GM19328 (cell line): ENCODE measurements around the gene RGS21.
"Not testable (repeated sequence)": the region's sequence is repeated elsewhere in the genome, so short reads cannot be mapped to it uniquely, and the experiment has no call there.

Source experiments
- ATAC-seq: cut with Tn5 transposase; IDR thresholded peaks from one replicate; pipeline ENCODE4 v1.9.1; 2021; ENCODE audit warnings: mild to moderate bottlenecking, moderate library complexity; ENCODE audit not compliant: unreplicated experiment

The RGS21 gene, protein sequence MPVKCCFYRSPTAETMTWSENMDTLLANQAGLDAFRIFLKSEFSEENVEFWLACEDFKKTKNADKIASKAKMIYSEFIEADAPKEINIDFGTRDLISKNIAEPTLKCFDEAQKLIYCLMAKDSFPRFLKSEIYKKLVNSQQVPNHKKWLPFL

DNA sequence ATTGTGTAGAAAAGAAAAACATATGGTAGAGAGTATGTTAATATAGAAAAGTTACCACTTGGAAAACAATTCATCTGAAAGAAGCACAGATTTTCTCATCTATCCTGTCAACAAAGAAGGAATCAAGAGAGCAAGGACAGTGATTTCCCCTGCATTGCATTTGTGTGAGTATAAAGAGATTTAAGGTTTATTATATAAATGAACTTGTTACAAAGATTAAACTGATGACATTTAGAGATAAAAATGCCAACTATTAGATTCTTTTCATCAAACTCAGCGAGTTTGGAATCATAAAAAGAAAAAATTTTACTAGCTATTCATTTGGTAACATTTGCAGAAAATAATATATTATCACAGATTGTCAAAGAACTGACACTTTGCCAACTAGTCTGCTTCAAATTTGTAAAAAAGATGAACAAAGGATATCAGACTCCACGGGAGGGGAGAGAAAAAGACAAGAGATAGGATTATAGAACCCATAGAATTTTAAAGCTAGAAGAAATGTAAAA lies at the start of gene RGS21:
Gene RGS21, plus strand, starts transcription at position 51 of the 509 bp plus-strand sequence. CDS start 26,045 bp downstream, outside the sequence.
- ATAC-seq, result no peak

DNA sequence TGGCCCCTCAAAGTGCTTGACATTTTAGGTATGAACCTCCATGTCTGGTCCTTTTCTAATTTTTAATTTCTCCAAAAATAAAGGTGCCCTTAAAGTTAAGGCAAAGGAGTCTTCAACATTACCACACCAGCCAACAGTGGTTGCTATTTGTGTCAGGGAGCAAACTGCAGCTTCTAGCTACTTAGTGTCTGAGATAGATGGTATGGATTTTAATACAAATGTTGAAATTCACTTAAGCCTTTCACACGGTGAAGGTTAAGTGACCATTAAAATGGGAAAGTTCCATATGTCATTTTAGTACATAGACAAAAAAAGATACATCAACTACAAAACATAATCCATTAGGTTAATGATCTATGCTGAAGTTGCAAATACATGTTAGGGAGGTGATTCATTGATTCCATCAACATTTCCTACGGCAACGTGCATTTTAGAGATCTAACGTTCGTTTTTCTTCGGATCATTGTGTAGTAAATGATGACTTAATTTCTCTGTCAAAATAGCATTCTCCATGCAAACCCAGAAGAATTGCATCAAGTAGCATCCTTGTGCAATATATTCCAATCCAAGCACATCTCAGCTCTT lies 48.2 kb upstream of the RGS21 start:
- ATAC-seq, result no peak

DNA sequence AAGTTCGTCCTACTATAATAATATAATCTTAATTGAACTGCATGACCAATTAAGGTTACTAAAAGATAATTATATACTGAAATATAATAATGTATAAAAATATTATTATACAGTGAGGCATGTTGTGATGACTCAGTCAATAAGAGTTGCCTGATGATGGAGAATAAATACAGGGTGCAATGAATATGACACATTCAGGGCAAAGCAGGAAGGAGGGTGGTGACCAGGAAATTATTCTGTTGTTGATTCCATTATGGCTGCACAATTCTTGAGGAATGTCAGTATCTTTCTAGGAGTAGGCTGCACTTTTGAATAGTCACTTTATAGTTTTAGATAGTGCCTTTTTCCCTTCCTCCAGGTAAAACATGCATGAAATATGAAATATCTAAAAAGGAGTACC lies 46.4 kb upstream of the RGS21 start:
- ATAC-seq, result no peak

DNA sequence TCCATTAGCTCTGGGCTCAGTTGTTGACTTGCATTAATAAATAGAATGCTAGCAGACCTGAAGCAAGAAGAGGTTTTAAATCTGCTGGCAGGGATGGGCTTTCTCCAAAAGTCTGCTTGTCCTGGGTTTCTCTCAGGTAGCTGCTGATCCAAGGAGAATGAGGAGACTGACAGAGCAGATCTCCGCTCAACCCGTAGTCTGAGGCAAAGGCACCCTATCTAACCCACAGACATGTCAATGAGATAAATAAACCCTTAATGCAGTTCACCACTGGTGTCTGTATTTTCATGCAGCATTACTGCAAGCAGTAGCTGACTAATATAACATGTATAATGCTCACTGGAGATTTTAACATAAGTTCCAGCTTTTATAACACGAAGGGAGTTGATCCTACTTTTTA lies 44.1 kb upstream of the RGS21 start:
- no peak for ATAC-seq

DNA sequence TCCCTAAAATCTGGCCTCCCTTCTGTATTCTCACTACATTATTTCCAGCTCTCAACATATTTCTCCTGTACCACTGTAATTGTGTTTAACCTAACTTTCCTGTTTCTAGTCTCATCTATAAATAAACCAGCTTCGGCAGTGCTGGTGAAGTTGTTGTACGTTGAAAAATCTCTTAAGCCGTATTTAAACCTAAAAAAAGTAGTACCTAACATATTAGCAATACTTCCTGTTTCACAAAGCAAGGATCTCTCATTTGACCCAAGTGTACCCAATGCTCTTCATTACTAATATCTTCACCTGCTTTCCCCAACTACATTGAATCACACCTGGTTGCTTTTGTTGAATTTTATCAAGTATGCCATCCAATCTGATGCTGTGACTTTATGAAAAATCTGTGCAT lies 42.2 kb upstream of the RGS21 start:
- no peak for ATAC-seq

DNA sequence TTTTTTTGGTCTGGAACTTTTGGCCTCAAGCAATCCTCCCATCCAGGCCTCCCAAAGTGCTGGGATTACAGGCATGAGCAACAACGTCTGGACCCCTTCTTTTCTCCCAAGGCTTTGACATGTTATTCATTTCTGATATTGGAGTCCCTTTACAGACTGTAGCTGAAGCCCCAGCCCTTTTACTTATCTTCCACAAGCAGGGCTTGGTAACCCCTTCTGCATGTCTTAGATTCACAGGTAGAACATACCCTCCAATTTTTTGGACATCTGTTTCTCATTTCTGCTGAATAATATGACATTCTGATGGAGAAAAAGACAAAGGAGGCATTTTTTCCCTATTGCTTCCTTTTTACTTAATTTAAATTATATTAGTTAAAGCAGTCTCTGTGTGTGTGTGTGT lies 39.2 kb upstream of the RGS21 start:
- ATAC-seq, result no peak

DNA sequence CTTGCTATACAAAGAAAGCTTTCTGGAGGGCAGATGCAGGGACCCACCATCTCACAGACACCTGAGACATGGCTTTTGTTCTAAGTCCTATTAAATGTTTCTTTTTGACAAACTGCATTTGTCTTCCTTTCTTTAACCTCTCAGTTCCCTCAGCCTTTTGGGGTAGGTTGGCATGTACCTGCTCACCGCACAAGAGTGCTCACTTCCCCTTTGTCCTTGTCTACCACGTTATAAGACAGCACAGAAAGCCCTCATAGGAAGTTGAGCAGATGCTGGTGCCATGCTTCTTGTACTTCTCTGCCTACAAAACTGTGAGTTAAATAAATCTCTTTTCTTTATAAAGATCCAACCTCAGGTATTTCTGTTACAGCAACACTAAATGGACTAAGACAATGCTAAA lies 31.9 kb upstream of the RGS21 start:
- no peak for ATAC-seq

DNA sequence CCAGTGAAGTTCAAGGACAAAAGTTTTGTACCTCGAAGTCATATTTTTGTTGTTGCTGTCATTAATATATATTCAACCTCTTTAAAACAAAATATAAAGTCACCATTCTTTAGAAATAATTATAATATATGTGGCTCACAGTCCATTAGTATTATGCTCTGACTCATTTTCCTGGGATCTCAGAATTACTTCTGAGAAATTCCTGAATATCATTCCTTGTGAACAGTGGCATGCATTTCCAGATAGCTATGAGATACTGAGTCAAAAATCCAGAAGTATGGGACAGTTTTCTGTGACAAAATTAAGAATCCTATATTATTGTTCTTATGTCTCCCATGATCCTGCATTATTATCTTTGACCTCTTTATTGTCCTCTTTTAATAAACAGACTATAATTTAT lies 13.8 kb upstream of the RGS21 start:
- ATAC-seq, result no peak

DNA sequence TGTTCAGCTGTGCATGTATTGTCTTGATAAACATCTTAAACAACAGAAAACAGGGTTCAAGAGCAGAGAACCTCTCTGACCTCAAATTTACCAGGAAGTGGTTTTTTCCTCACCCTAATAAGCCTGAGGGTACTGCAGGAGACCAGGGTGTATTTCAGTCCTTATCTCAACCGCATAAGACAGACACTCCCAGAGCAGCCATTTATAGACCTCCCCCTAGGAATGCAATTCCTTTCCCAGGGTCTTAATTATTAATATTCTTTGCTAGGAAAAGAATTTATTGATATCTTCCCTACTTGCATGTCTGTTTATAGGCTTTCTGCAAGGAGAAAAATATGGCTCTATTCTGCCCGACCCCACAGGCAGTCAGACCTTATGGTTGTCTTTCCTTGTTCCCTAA lies 8.5 kb upstream of the RGS21 start:
- ATAC-seq, result not testable (repeated sequence)

DNA sequence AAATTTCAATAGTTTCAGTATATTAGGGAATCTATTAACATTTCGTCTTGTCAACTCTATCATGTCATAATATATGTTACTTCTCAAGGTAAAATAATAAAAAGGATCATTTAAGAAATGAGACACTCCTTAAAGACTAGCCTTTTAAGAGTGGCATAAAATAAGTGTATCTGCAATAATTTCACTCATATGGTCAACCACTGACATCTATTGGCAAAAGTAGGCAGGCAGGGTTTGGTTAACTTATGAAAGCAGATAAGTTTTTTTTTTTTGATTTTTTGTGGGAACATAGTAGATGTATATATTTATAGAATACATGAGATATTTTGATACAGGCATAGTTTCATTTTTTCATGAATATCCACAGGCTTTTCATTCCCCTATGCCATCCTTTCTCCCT lies 5.5 kb upstream of the RGS21 start:
- no peak for ATAC-seq

DNA sequence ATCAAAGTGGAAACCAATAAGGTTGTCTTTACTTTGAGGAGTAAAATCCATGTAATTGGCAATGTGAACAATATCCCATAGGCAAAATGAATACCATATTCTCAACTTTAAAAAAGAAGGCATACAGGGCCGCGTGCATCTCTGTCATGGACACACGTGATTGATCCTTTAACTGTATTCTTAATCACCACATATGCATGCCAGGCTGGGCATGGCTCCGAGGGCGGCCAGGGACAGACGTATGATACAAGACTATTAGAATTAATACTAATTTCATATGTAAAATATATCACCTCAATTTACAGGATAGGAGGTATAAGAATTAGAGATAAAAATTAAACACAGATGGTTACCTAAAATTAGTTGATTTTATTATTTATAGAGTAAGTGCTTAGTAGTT lies 11.2 kb downstream of the RGS21 start:
- ATAC-seq, result no peak

DNA sequence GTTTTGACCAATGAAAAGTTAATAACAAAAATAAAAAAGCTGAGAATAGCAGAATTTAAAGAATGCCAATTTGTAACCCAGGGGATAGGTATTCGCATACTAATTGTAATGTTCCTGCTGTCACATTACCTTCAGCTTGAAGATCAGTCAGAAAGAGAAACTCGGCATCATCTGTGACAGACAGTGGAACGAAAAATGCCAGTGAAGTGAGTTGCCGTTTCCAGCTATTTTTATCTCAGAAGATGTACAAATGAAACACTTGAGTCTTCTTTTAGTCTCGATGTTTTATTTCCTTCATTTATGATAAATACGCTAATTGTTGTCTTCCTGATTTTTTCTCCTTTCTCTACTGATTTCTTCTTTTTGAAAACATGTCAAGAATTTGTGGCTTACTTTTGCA lies 26.1 kb downstream of the RGS21 start:
- no peak for ATAC-seq

DNA sequence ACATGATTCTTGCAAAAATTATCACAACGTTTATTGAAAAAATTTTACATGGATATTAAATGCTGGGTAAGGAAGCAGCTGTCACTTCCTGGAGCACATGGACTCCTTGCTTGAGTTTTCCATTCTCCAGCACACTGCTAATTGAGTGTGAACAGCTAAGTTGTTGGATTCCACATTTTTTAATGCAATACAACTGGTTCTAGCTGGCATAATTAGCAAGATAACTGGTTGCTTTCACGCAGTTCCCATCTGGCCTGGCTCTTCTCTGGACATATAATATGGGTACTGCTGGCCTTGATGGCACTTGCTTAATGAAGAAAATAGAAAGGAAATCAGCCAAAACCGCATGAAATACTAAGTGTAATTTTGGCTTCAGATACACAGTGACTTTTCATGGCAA lies 26.6 kb downstream of the RGS21 start:
- ATAC-seq, result no peak

DNA sequence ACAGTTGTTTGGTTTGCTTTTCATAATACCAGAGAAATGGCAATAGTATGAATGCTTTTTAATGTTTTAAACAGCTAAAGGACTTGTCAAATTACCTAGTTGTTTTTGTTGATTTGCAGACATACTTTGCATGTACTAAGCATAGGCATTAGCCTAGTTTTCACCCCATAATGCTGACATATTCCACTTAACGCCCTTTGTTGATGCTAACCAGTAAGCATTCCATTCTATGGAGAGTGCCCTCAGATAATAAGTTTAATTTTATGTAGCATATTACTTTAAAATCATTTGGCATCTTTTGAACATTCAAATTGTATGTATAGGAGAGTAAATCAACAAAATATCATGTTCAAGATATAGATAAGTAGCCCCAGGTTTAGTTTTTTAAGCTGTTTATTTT lies 32.5 kb downstream of the RGS21 start:
- no peak for ATAC-seq

DNA sequence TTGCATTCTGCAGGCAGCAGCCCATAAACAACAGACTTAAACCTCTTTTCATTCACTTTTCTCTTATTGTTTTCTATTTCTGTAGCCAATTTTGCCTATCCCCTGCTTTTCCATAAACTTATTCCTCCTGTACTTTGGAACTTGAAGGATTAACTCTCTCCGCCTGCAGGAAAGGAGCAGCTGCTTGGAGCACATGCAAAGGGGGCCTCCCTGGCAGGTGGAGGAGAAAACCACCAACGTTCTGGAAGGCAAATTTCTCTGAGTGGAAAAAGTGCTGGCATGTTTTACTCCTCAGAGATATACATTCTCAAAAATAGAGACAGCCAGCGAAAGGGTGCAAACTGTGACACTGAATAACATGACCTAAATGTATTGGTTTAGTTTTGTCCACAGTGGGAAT lies 33.6 kb downstream of the RGS21 start:
- no peak for ATAC-seq

DNA sequence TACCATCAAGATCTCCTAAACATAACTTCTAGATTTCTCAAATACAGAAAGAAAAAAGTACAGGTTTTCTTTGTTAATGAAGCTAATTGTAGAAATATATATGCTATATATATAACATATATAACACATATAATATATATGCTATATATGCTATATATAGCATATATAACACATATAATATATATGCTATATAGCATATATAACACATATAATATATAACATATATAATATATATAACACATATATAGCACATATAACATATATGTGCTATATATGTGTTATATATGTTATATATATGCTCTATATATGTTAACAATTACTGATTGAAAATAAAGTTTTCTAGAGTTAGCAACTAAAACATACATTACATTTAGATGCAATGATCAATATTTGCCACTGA lies 34.8 kb downstream of the RGS21 start:
- no peak for ATAC-seq

DNA sequence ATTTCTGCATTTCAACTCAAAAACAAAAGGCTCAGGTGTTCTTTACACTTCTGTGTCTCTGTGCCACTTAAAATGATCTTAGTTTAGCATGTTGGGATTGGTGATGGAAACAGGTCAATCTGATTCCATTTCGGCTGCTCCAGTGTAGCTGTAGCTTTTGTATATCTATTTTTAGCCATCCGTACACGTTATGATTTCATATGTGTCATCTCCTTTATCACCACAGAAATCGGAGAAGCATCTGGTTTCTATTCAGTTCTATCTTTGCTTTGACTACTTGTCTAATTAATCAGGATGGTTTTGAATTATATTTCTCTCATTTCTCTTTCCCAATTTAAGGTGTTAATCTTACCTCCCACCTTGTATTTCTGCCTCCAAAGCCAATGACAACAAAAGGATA lies 41.1 kb downstream of the RGS21 start:
- no peak for ATAC-seq

DNA sequence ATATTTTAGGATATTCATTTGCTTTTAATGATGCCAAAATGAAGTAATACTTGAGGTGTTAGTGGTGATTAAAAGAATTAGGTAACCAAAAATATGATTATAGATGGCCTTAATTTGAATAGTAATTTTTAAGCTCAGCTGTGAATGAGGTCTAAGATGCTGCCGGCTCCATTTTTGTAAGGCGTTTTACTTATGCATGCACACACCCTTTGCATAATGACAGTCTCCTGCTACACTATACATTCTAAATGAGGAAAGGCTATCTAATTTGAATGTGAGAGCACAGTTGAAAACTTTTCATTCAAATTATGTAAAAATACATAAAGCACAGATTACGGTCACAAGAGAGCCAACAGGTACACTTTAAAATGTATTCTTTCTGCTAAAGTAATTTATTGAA lies 41.6 kb downstream of the RGS21 start:
- ATAC-seq, result no peak

DNA sequence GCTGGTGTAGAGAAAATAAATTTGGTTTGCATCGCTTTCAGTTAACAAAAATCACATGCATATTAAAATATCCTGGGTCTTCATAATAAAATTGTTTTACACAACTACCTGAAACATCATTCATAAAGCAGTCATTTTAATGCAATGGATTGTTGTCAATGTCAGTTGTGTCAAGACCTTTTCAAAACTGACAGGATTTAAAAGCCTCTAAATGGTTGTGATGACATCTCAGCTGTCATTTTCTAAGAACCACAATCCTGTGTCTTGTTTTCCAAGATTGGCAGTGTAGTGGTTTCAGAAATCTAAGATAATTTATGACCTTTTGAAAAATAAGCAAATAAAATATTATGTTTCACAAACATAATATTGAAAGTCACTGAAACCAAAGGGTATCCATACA lies 42.0 kb downstream of the RGS21 start:
- no peak for ATAC-seq

DNA sequence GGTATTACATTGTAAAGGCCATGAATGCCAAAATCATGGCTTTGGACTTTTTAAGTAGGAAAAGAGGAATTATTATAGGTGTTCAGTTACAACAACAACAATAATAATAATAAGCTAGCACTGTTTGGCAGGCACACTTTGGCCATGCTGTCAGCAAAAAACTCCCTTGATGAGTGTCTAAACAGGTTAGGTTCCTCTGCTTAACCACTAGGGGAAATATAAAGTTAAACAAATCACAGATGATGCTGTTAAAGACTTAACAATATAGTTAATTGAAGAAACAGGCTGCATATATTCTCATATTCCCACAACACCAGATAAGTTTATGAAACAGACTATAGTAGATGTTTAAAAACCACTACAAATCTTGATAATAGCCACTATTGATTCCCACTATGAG lies 46.4 kb downstream of the RGS21 start:
- ATAC-seq, result no peak

DNA sequence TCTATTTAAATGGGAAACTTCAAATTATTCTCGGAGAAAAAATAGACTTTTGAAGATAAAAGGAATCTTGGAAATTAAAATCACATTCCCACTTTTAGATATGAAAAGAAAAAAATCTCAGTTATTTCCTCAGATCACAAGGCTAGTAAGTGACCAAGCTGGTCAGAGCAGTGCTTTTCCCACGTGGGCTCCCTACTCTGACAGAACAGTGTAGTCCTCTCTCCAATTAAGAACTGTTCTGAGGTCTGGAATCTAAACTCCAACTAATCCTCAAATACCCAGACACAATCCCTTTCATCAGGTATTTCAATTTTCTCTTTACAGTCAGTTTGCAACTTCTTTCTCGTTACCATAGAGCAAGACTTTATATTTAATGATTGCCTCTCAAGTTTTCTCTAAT lies 50.6 kb downstream of the RGS21 start:
- ATAC-seq, result no peak

DNA sequence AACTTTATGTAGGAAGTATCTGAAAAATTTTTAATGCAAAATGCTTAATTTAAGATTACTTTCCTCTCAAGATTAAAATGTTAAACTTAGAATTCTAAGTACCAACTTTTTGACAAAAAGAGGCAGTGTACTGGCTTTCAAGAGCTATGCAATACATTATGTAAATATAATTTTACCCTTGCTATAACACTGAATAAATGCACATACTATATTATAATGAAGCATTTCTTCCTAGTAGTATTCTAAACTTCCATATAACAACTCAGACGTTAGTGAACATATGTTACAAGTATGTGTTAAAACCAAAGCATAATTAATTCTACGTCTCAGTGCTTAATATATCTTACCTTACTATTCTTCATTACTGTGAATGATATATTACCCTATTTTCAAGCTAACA lies 58.5 kb downstream of the RGS21 start:
- no peak for ATAC-seq

DNA sequence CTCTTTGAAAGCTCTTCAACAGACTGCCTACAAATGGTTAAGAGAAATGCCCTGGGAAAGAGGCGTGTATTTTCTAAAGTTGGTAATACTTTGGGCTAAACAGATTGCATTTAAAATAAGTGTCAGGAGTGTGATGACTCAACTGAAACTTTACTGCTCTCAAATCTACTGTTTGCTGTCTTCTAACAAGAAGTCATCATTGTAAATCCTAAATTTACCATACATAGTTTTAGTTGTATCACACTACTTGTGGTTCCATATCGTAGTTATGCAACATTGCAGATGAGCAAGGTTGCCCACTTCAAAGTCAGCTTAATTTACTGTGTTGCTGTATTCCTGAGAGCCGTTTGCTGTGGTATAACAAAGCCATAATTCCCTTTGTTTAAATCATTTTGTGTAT lies 59.6 kb downstream of the RGS21 start:
- ATAC-seq, result no peak
